ENCODE data around the gene OARD1.

The OARD1 gene

DNA sequence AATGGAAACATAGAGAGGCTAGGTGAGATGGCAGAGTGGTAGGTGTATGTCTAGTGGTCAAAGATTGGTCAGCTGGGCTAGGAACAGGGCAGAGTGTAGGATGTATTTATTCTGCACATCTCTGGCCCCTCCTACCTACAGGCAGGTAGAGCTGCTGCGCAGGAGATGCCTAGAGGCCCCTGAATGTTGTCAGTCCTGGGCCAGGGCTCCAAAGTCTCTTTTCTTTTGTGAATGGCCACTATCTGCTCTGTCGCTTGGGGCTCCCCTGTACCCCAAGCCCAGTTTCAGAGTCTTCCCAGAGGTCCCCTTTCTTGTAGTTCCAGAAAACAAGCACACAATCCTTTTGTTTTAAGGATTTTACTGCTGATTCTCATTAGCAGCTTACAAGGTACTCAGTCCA, 24.9 kb downstream of the OARD1 start:
- in situ Hi-C loops (cut with MboI; ENCODE audit: low pct_unique_long_range_greater_than_20kb, low sequenced_read_pairs, unreplicated experiment) = no loop called here
- no peak for DNase-seq (ENCODE audit: low spot score)
- TF ChIP-seq, protein P1, sequence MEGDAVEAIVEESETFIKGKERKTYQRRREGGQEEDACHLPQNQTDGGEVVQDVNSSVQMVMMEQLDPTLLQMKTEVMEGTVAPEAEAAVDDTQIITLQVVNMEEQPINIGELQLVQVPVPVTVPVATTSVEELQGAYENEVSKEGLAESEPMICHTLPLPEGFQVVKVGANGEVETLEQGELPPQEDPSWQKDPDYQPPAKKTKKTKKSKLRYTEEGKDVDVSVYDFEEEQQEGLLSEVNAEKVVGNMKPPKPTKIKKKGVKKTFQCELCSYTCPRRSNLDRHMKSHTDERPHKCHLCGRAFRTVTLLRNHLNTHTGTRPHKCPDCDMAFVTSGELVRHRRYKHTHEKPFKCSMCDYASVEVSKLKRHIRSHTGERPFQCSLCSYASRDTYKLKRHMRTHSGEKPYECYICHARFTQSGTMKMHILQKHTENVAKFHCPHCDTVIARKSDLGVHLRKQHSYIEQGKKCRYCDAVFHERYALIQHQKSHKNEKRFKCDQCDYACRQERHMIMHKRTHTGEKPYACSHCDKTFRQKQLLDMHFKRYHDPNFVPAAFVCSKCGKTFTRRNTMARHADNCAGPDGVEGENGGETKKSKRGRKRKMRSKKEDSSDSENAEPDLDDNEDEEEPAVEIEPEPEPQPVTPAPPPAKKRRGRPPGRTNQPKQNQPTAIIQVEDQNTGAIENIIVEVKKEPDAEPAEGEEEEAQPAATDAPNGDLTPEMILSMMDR (IDR thresholded peaks at IDR 0.05; ENCODE audit: extremely low read depth, insufficient read depth, missing control alignments) = no peak

DNA sequence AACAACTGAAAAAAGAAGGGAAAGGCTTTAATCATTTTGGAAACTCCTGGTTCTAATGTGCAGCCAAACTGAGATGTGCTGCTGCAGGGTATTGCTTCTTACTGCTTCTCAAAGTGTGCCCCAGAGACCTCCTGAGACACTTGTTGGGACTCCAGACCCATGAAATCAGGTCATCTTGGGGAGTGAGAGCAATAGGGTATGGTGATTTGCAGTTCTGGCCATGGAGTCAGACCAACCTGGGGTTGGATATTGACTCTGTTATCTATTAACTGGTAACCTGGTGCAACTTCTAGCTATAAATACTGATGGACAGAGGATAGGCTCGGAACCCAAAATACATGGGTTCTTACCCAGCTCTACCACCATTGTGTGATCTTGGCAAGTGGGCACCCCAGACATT, 26.1 kb downstream of the OARD1 start:
- in situ Hi-C loops (cut with MboI; ENCODE audit: low pct_unique_long_range_greater_than_20kb, low sequenced_read_pairs, unreplicated experiment) = no loop called here
- TF ChIP-seq, protein P1 (IDR thresholded peaks at IDR 0.05; ENCODE audit: extremely low read depth, insufficient read depth, missing control alignments) = no peak
- DNase-seq (ENCODE audit: low spot score) = no peak

DNA sequence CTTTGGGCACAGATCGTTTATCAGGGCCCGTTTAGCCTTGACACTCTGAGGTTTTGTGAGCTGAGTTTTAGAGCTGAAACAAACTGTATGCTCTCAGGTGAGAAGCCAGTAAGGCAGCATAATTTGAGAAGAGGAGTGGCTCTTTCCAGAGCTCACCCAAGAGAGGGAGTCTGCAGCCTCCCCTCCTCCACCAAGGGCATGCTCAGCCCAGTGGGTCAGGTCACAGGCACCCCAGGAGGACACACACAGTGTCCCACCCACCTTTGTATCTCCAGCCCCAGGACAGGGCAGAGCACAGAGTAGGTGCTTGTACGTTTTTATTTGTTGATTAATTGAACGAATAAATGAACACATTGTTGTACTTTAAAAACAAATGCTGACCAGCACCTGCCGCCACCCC, 26.5 kb downstream of the OARD1 start:
- TF ChIP-seq, protein P1 (IDR thresholded peaks at IDR 0.05; ENCODE audit: extremely low read depth, insufficient read depth, missing control alignments) = no peak
- in situ Hi-C loops (cut with MboI; ENCODE audit: low pct_unique_long_range_greater_than_20kb, low sequenced_read_pairs, unreplicated experiment) = no loop called here
- DNase-seq (ENCODE audit: low spot score) = no peak

DNA sequence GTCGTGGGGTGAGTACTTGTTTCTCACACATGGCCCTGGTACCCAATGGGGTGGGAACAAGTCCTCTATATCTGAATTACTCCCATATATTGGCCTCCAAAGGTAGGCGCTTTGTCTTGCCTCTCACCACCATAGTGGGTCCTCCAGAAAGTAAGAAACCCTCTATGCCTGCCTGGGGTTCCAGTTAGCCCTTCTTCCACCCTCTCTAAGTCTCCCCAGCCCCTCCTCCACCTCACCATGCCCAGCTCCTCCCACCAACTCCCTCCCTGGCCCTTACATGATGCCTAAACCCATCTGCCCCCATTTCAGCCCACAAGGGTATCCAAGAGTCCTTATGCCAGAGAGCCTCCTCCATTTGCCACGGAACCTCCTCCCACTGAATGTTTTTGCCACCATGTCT, 29.0 kb downstream of the OARD1 start:
- DNase-seq (ENCODE audit: low spot score) = no peak
- in situ Hi-C loops (cut with MboI; ENCODE audit: low pct_unique_long_range_greater_than_20kb, low sequenced_read_pairs, unreplicated experiment) = no loop called here
- TF ChIP-seq, protein P1 (IDR thresholded peaks at IDR 0.05; ENCODE audit: extremely low read depth, insufficient read depth, missing control alignments) = no peak

DNA sequence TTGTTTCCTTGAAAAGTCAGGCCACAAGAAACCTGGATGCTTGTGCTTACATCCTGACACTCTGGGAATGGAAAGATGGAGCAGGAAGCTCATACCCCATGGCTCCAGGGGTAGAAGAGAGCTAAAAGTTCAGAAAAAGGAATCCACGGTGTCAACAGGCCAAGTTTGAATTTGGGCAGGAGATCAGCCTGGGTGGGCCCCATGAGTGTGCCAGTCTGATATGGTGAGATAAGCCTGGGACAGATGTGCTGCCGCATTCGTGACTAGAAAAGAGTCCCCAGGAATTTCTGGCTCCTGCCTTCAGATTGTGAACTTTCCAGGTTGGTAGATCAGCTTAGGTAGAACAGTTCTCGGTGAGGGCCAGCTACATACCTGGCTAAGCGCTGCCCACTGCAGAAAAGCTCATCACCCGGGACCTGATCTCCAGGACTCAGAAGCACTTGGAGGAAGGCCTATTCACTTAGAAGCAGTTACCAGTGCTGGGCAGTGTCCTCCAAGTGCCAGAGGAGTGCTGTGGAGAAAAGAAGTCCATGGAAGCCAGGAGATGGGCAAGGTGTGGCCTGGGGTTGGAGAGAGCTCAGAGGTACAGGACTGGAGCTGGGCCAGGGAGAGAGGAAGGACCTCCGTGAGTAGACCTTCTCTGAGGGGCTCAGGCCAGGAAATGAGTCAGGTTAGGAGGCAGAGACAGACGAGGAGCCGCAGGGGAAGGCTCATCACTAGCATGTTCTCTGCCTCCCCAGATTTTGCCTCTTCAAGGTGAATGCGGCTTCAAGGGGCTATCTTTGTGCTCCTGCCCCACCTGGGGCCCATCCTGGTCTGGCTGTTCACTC, 29.7 kb downstream of the OARD1 start, which contains the start of gene TSPO2:
Gene TSPO2 (plus strand): TSS at position 242 of the 830 bp plus-strand sequence. CDS start 519 bp downstream, at position 761.
- in situ Hi-C loops (cut with MboI; ENCODE audit: low pct_unique_long_range_greater_than_20kb, low sequenced_read_pairs, unreplicated experiment) = no loop called here
- TF ChIP-seq, protein P1 (IDR thresholded peaks at IDR 0.05; ENCODE audit: extremely low read depth, insufficient read depth, missing control alignments) = no peak
- no peak for DNase-seq (ENCODE audit: low spot score)

DNA sequence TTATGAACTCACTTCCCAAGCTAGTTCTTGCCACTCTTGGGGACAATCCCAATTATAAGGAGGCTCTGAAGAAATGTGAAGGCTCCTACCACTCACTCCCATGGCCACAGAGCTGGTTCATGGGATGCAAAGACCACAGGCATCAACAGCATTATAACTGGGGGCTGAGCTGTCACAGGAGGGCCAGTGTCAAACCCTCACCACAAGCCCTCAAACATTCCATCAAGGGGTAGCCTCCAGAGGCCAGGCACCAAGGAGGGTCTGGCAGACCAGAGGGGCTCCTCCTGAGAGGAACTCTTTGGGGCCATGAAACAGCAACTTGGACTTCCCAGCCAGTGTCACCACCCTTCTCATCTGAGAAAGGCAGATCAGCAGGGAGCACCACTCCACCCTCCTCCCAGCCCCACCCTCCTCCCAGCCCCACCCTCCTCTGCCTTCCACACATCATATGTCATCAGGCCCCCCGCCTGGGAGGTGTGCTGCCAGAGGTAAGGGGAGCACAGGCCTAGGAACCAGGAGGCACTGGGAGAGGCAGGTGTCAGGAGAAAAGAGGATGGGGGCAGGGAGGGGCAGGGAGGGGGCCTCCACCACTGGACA, 31.1 kb downstream of the OARD1 start:
- in situ Hi-C loops (cut with MboI; ENCODE audit: low pct_unique_long_range_greater_than_20kb, low sequenced_read_pairs, unreplicated experiment) = no loop called here
- DNase-seq (ENCODE audit: low spot score) = no peak
- TF ChIP-seq, protein P1 (IDR thresholded peaks at IDR 0.05; ENCODE audit: extremely low read depth, insufficient read depth, missing control alignments) = no peak

All from GM13977 (cell line).